Endothelial cell of umbilical vein (primary cell): ENCODE results near the gene CDC42SE2. TPM values are rescaled to one million over a fixed set of nuclear protein-coding genes. Genes with fewer than 3 reads are reported as not detected.

Source experiments
- BruUV-seq: library from RNA; stranded (reverse); fragments of 400-500 nt; replicated peaks from 2 replicates; lab custom pipeline; 2021; lab: Mats Ljungman, UMichigan
- CTCF ChIA-PET: fragments of 300-600, 350-600 bp; sonication (Branson Sonifier 250); formaldehyde crosslinking; loops from one replicate; lab custom pipeline; 2021; ENCODE audit warnings: antibody characterized with exemption, inconsistent platforms; lab: Charles Lee
- POLR2A ChIA-PET: fragments of 300-600, 350-600 bp; sonication (Branson Sonifier 250); formaldehyde crosslinking; loops from one replicate; lab custom pipeline; 2021; ENCODE audit warnings: antibody characterized with exemption, inconsistent platforms; lab: Charles Lee
- DNase-seq: peaks from one replicate; pipeline ENCODE4 v3.0.0-alpha.2; 2011; ENCODE audit warnings: low read depth, low spot score
- FAIRE-seq: peaks from 2 replicates; lab custom pipeline; 2011; peaks lifted over from hg19 to GRCh38; lab: Jason Lieb, UNC
- H2AFZ ChIP-seq: 2 replicates; pipeline ENCODE4 v1.6.0; 2012; ENCODE audit warnings: low read depth, low read length, control low read depth, inconsistent platforms
- H3K27ac ChIP-seq: 2 replicates; pipeline ENCODE4 v1.5.1; 2011; ENCODE audit warnings: low read depth, mild to moderate bottlenecking, control low read depth, low read length, moderate library complexity; ENCODE audit not compliant: insufficient read depth
- H3K27me3 ChIP-seq, 2 experiments: 2 replicates each; pipeline versions ENCODE4 v1.6.0 to v1.6.1; 2011; ENCODE audit warnings: low read length in 2 of 2, mixed read lengths in 1 of 2; ENCODE audit not compliant: control insufficient read depth in 2 of 2, insufficient read depth in 2 of 2
- H3K36me3 ChIP-seq, 2 experiments: 2 replicates in 1 of 2; 3 replicates in 1 of 2; pipeline ENCODE4 v1.5.1; 2011; ENCODE audit warnings: low read length in 2 of 2, mild to moderate bottlenecking in 1 of 2, moderate library complexity in 1 of 2; ENCODE audit not compliant: control insufficient read depth in 2 of 2, insufficient read depth in 2 of 2; ENCODE audit errors: extremely low read depth in 1 of 2
- H3K4me1 ChIP-seq: 3 replicates; pipeline ENCODE4 v1.5.1; 2011; ENCODE audit warnings: mild to moderate bottlenecking, low read length; ENCODE audit not compliant: control insufficient read depth, insufficient read depth; ENCODE audit errors: extremely low read depth
- H3K4me2 ChIP-seq: 2 replicates; pipeline ENCODE4 v1.6.1; 2011; ENCODE audit warnings: low read length, control low read depth, mixed read lengths; ENCODE audit not compliant: insufficient read depth
- H3K4me3 ChIP-seq, 3 experiments: fragments of 200-600 bp in 1 of 3; sonication (generic), shearing (Covaris generic) in 1 of 3; replicated peaks in 1 of 3; 2 replicates each; pipeline ENCODE4 v1.5.1; 2011 to 2016; ENCODE audit warnings: control low read depth in 3 of 3, low read length in 3 of 3, mild to moderate bottlenecking in 2 of 3, inconsistent platforms in 1 of 3, low read depth in 1 of 3, moderate library complexity in 1 of 3; ENCODE audit not compliant: insufficient read depth in 1 of 3
- H3K79me2 ChIP-seq: 2 replicates; pipeline ENCODE4 v1.6.0; 2012; ENCODE audit warnings: low read length, inconsistent platforms; ENCODE audit not compliant: control insufficient read depth, insufficient read depth
- H3K9ac ChIP-seq: replicated peaks from 2 replicates; pipeline ENCODE3; 2011; ENCODE audit warnings: low read length, control low read depth; ENCODE audit not compliant: insufficient read depth; ENCODE audit errors: extremely low read depth
- H3K9me1 ChIP-seq: replicated peaks from 3 replicates; pipeline ENCODE4 v1.6.0; 2011; ENCODE audit warnings: mild to moderate bottlenecking, low read length; ENCODE audit not compliant: control insufficient read depth, insufficient read depth; ENCODE audit errors: extremely low read depth
- H3K9me3 ChIP-seq: replicated peaks from 2 replicates; pipeline ENCODE4 v1.5.1; 2012; ENCODE audit warnings: low read length, inconsistent platforms; ENCODE audit not compliant: control insufficient read depth, insufficient read depth
- H4K20me1 ChIP-seq: replicated peaks from 2 replicates; pipeline ENCODE3; 2011; ENCODE audit warnings: mild to moderate bottlenecking, low read length; ENCODE audit not compliant: control insufficient read depth, insufficient read depth; ENCODE audit errors: extremely low read depth
- EZH2 ChIP-seq: IDR thresholded peaks from 2 replicates; pipeline ENCODE4 v1.6.1; 2012; ENCODE audit warnings: borderline replicate concordance, low read depth, mild to moderate bottlenecking, moderate library complexity, low read length, inconsistent platforms; ENCODE audit not compliant: severe bottlenecking
- FOS ChIP-seq: IDR thresholded peaks from 2 replicates; pipeline ENCODE4 v1.6.1; 2011; ENCODE audit warnings: mild to moderate bottlenecking, low read length, moderate library complexity, borderline replicate concordance; ENCODE audit not compliant: insufficient read depth
- GATA2 ChIP-seq: IDR thresholded peaks from 2 replicates; pipeline ENCODE4 v1.7.0; 2011; ENCODE audit warnings: low read depth, mild to moderate bottlenecking, moderate library complexity, mixed read lengths, low read length; ENCODE audit not compliant: insufficient read length, insufficient read depth
- JUN ChIP-seq: IDR thresholded peaks from 2 replicates; pipeline ENCODE4 v1.6.1; 2011; ENCODE audit warnings: borderline replicate concordance, low read depth; ENCODE audit not compliant: insufficient read length, insufficient read depth
- MAX ChIP-seq: IDR thresholded peaks from 2 replicates; pipeline ENCODE4 v1.6.1; 2011; ENCODE audit not compliant: insufficient read depth, insufficient read length
- MYC ChIP-seq: IDR thresholded peaks from one replicate; pipeline ENCODE4 v1.6.1; 2011; ENCODE audit warnings: mild to moderate bottlenecking, low read depth, low read length
- POLR2A ChIP-seq: IDR thresholded peaks from 2 replicates; pipeline ENCODE4 v1.6.1; 2012; ENCODE audit warnings: low read depth, mild to moderate bottlenecking, control low read depth, low read length
- POLR2AphosphoS5 ChIP-seq: IDR thresholded peaks from 2 replicates; pipeline ENCODE4 v1.6.1; 2012; ENCODE audit warnings: low read depth, mild to moderate bottlenecking, control low read depth, low read length, moderate library complexity; ENCODE audit not compliant: insufficient read depth
- dilution Hi-C: fragments of 300-500 bp; cut with MboI; formaldehyde crosslinking; loops from one replicate; pipeline ENCODE4 v1.15.0; 2019; ENCODE audit warnings: low sequenced_read_pairs; ENCODE audit not compliant: extremely low pct_ligation_motif_present
- intact Hi-C: fragments of 100-400 bp; cut with micrococcal nuclease; formaldehyde crosslinking; loops from one replicate; pipeline ENCODE4 v1.10.0; 2022
- polyA plus RNA-seq, 4 experiments: library from polyadenylated mRNA; depleted of rRNA in 3 of 4; stranded (reverse) in 3 of 4; unstranded in 1 of 4; fragments of >200 nt; gene quantifications; 2 replicates each; pipeline versions ENCODE4 v1.2.1 to v1.2.3, GENCODE V29; 2011 to 2012; ENCODE audit warnings: missing spikeins in 1 of 4
- total RNA-seq: library from RNA; stranded (reverse); gene quantifications from 2 replicates; pipeline ENCODE4 v1.2.3, GENCODE V29; 2021
- TF ChIP-seq, protein P1 (sequence below), 2 donors: IDR thresholded peaks; 1 replicate in 1 of 2; 2 replicates in 1 of 2; pipeline ENCODE4 v1.5.1; 2011; ENCODE audit warnings: low read length in 2 of 2, mild to moderate bottlenecking in 2 of 2, moderate library complexity in 2 of 2, control low read depth in 1 of 2, inconsistent platforms in 1 of 2, low read depth in 1 of 2; ENCODE audit not compliant: insufficient read depth in 1 of 2; ENCODE audit errors: extremely low read depth in 1 of 2

Gene CDC42SE2
- total and polyA plus RNA-seq, 2 donors (not counting 3 experiments of a cell fraction or from before 2014, with no cell fraction given) = 14.7 to 21.9 TPM

DNA sequence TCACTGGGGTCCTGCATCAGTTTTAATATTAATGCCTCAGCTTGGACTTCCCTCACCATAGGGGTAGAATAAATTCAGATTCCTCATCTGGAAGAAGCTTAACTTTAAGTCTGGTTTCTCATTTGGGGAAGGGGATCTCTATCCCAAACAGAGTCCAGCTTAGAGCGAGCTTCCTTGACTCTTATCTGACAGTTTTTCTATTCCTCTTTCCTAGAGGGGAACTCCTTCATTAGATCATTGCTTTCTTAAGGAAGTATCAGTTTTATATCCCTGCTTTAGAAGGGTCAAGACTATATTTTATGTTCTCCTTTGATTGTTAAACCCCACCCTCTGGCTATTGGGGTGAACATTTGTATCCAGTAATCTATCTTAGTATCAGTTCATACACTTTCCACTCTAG is 24.2 kb upstream of the CDC42SE2 start:
- Histone ChIP-seq H3K79me2 (no peaks in the 10 kb centered on the region), H3K27me3 (no peaks in the 10 kb centered on the region), H3K9me3 (no peaks in the 10 kb centered on the region), H3K27ac (no peak overlapping the region), H3K4me1 (peaks cover 6% of the 10 kb centered on the region), H2AFZ (peak overlapping the region; percentile 64), H4K20me1 (no peaks in the 10 kb centered on the region), H3K4me2 (no peak overlapping the region), H3K36me3 (no peaks in the 10 kb centered on the region), H3K9ac (no peak overlapping the region), H3K4me3 (no peak overlapping the region), H3K9me1 (no peaks in the 10 kb centered on the region)
- TF ChIP-seq JUN = no peak
- TF ChIP-seq POLR2A = no peak
- TF ChIP-seq, protein P1, sequence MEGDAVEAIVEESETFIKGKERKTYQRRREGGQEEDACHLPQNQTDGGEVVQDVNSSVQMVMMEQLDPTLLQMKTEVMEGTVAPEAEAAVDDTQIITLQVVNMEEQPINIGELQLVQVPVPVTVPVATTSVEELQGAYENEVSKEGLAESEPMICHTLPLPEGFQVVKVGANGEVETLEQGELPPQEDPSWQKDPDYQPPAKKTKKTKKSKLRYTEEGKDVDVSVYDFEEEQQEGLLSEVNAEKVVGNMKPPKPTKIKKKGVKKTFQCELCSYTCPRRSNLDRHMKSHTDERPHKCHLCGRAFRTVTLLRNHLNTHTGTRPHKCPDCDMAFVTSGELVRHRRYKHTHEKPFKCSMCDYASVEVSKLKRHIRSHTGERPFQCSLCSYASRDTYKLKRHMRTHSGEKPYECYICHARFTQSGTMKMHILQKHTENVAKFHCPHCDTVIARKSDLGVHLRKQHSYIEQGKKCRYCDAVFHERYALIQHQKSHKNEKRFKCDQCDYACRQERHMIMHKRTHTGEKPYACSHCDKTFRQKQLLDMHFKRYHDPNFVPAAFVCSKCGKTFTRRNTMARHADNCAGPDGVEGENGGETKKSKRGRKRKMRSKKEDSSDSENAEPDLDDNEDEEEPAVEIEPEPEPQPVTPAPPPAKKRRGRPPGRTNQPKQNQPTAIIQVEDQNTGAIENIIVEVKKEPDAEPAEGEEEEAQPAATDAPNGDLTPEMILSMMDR (IDR thresholded peaks at IDR 0.05; ENCODE audit: extremely low read depth in 1 of 2, insufficient read depth in 1 of 2, low read depth in 1 of 2, low read length in 2 of 2) = no peak
- TF ChIP-seq MAX = no peak
- no peak for TF ChIP-seq EZH2
- TF ChIP-seq FOS = no peak
- TF ChIP-seq POLR2AphosphoS5 = no peak
- TF ChIP-seq MYC = no peak
- TF ChIP-seq GATA2 = no peak
- dilution Hi-C loops (no loop called here), intact Hi-C loops (no loop called here)
- BruUV-seq = no TSS peak
- CTCF ChIA-PET = interaction anchor here (0.6 kb wide), 1 partner anchor 60 kb away, joined by 3 read pairs; no protein-coding TSS in a partner anchor
- POLR2A ChIA-PET = no interaction called here
- no peak for FAIRE-seq
- peak; percentile 6 for DNase-seq
